LHCN-M2 (cell line): ENCODE measurements around the gene CENPX. TPM values are rescaled to one million over a fixed set of nuclear protein-coding genes. Genes with fewer than 3 reads are reported as not detected.
A peak's percentile ranks its signal among the peaks of the same experiment; 100 is the strongest.

ENCODE experiments used
- DNase-seq: peaks from one replicate; pipeline ENCODE4 v3.0.0-alpha.2; 2012; ENCODE audit warnings: low read depth
- total RNA-seq: library from RNA; depleted of rRNA; stranded (reverse); fragments of >200 nt; gene quantifications from 2 replicates; pipeline ENCODE4 v1.2.3, GENCODE V29; 2014; rRNA removed

Gene CENPX
- total RNA-seq, 1 experiment from 2014 or later = 155 TPM

DNA sequence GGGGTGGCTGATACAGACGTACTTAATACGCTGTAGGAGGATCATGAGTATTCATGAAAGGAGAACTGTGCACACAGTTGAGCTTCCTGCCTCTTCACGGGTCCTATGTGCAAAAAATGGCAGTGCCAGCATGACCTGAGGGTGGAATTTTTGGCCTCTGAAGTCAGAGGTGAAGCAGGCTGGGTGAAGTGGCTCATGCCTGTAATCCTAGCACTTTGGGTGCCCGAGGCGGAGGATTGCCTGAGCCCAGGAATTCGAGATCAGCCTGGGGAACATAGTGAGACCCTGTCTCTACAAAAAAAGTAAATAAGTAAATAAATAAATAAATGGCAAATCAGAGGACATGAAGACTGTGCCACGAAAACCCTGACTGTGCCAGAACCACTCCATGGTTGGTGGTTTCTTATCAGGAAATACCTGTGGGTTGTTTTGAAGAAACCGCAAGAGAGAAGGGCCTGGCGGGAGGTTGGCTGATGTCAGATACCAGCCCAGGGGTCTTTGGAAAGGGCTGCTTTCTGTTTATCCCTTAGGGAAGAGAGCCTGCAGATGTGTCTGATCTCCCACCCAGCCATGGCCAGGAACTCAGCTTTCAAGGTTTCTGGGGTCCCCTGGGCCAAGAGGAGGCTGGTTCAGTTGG, 41.9 kb downstream of the CENPX start:
- no peak for DNase-seq

DNA sequence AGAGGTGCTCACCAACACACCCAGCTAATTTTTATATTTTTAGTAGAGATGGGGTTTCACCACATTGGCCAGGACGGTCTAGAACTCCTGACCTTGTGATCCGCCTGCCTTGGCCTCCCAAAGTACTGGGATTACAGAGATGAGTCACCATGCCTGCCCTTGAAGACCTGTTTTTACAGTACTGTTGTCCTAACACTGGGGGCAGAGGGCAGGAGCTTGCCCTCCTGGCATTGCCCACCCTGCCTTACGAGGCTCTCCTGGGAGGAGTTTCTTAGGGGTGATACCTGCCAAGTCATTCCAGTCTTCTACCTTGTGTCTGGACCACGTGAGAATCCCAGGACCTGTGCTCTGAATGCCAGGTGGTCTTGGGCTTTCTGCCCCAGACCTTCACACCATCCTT, 42.6 kb downstream of the CENPX start:
- no peak for DNase-seq

DNA sequence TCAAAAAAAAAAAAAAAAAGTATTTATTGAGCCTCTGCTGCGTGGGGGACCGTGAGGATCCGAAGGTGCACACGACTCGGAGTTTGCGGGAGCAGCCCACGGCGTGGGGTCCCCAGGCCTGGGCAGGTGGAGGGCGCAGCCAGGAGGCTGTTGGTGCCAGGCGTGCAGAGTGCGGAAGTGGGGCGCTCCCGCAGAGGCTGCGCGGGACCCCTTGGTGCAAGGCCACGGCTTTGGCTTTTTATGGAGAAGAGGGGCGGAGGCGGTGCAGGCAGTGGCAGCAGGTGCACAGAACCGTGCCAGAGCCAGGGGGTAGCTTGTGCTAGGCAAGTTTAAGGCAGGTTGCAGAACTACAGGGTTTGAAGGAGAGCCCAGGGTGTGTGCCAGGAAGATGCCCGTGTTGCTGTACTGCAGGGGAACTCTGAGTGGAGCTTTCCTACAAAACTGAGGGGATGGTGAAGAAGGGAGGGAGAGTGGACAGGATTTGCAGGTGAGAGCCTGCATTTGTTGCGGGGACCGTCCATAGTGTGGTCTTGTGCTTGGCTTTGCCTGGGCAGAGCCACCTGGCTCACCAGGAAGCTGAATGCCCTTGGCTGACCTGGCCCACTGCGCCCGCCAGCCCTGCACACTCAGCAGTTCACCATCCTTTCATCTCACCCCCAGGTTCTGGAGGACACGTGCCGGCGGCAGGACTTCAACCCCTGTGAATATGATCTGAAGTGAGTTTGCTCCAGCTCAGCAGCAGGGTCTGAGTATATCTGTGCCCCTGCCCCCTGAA, 44.0 kb downstream of the CENPX start:
- DNase-seq = no peak

DNA sequence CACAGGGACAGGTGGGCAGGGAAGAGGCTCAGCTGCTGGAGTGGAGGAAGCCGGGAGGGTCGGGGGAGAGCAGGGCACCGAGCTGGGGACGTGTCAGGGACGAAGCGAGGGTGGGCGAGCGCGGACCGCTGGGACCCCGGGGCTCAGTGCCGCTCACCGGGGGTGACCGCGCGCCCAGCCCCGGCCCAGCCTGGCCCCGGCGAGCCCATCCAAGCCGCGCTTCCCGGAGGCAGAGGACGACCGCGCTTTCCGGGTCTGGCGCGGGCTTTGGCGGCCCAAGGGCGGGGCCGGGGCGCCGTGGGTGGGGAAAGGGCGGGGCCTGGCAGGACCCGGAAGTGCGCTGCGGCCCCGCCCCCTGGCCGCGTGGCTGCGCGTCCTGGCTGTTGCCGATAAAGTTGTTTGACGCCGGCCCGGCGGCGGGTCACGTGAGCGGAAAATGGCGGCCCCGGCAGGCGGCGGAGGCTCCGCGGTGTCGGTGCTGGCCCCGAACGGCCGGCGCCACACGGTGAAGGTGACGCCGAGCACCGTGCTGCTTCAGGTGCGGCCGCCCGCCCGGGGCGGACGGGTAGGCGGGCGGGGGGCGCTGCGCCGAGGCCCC, 45.4 kb downstream of the CENPX start, which contains the start of gene ASPSCR1:
TSS of gene ASPSCR1 (plus strand) at position 419 of the 598 bp plus-strand sequence. CDS start at position 437, 18 bp downstream.
- DNase-seq = peak; percentile 86

DNA sequence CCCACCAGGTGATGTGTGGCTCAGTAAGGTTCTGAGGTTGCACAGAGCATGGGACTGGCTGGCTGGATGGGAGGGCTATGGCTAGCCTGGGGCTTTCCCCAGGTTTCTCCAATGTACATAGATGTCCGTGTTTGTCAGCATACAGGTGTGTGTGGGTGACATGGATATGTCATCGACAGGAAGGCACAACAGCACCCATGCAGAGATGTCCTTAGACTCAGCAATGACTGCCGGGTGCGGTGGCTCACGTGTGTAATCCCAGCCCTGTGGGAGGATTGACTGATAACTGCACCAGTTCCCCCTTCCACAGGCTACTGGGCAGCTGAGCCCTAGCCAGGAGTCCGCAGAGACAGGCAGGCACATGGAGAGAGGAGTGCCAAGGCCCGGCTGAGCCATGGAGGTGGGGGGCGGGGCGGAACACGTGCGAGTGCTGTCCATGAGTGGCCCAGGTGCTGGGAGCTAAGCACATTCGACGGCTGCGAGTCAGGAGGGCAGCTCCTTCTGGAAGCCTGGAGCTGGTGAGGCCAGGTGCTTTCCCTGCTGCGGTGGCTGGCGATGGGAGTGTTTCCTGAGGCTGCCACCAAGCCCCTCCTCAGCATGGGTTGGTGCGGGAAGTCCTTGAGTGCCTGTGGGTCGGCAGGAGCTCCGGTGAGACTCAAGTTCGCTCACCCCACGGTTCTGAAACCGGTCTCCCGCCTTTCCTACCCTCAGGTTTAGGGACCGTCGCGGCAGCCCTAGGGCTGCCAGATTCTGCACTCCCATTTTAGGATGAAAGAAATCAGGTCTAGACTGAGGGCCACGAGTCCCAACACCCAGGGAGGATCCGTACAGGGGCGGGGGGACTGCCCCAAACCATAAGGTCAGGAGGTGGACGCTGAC, 46.1 kb downstream of the CENPX start:
- no peak for DNase-seq

DNA sequence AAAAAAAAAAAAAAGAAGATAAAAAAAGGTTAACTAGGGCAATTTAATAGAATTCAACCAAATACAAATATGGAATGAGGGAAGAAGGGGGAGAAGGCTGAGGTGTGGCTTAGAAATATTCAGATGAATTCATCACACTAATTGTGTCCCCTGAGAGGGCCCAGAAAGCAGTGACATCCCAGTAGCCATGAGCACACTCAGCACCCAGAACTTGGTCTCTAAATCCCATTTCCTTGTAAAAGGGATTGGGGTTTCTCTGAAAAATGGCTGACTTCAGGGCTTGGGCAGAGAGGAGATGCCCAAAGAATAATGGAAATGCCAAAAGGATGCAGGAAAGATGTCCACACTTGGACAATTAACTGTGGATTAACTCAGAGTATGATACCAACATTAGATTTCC, 49.2 kb downstream of the CENPX start:
- no peak for DNase-seq

DNA sequence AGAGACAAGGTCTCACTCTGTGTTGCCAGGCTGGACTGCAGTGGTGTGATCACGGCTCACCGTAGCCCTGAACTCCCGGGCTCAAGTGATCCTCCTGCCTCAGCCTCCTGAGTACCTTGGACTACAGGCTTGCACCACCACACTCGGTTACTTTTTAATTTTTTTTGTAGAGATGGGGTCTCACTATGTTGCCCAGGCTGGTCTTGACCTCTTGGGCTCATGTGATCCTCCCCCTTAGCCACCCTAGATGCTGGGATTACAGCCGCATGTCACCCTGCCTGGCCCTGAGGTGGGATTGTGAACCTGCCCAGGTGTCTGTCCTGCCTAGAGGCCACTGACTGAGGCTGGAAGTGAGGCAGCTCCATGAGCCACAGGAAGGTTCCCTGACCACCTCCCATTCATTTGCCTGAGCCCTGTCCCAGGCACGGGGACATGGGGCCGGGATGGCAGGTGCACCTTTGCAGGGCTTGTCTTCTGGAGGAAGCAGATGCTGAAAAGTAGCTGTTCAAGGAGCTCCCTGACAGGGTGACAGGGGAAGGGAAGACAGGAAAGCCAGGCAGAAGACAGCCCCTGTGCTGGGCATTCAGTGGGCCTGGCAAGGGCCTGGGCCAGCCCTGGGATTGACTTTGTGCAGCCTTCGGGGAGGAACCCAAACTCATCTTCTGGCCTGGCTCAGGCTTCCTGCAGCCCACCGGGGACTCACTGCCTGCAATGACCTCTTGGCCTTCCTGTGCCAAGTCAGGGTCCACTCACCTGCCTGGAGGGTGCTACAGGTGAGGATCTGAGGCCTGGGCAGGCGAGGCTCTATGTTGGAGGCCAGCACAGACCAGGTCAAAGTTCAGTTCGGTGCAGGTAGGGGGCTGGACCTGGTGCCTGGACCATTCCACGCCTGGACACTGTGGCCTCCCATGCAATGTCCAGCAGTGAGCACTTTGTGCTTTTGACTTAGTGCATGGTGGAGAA, 53.5 kb downstream of the CENPX start:
- DNase-seq = no peak

Other genes with a start within 250 kb of the CENPX start
- not detected in 2 replicates for gene GCGR, start 218.7 kb downstream of the CENPX start, total RNA-seq
- 106 TPM in 2 replicates for gene MCRIP1, start 189.6 kb downstream of the CENPX start, total RNA-seq
- gene PPP1R27, start 187.8 kb downstream of the CENPX start, total RNA-seq = 1.0 TPM in 1 of 2 replicates, not detected in the other
- 1,598 and 3,461 TPM in 2 replicates for gene P4HB, start 162.3 kb downstream of the CENPX start, total RNA-seq
- gene ARHGDIA, start 151.5 kb downstream of the CENPX start, total RNA-seq = 303 and 305 TPM in 2 replicates
- gene ALYREF, start 131.3 kb downstream of the CENPX start, total RNA-seq = 184 and 190 TPM in 2 replicates
- 194 and 234 TPM in 2 replicates for gene ANAPC11, start 131.2 kb downstream of the CENPX start, total RNA-seq
- gene NPB, start 120.6 kb downstream of the CENPX start, total RNA-seq = 0.86 and 2.9 TPM in 2 replicates
- gene PCYT2, start 111.5 kb downstream of the CENPX start, total RNA-seq = 30.4 and 35.4 TPM in 2 replicates
- gene SIRT7, start 104.7 kb downstream of the CENPX start, total RNA-seq = 17.3 and 20.0 TPM in 2 replicates
- gene MAFG, start 95.1 kb downstream of the CENPX start, total RNA-seq = 18.8 and 19.7 TPM in 2 replicates
- gene PYCR1, start 85.6 kb downstream of the CENPX start, total RNA-seq = 59.1 and 81.4 TPM in 2 replicates
- not detected in 2 replicates for gene MYADML2, start 75.6 kb downstream of the CENPX start, total RNA-seq
- 0.75 and 0.90 TPM in 2 replicates for gene NOTUM, start 61.7 kb downstream of the CENPX start, total RNA-seq
- gene ASPSCR1, start 45.2 kb downstream of the CENPX start, total RNA-seq = 25.9 and 30.3 TPM in 2 replicates
- gene LRRC45, start 427 bp upstream of the CENPX start, total RNA-seq = 26.1 and 28.5 TPM in 2 replicates
- gene RAC3, start 8.8 kb upstream of the CENPX start, total RNA-seq = 18.1 and 28.7 TPM in 2 replicates
- gene DCXR, start 14.8 kb upstream of the CENPX start, total RNA-seq = 88.0 and 90.5 TPM in 2 replicates
- gene RFNG, start 28.9 kb upstream of the CENPX start, total RNA-seq = 31.5 and 35.1 TPM in 2 replicates
- gene GPS1, start 29.0 kb upstream of the CENPX start, total RNA-seq = 144 and 149 TPM in 2 replicates
- gene DUS1L, start 42.9 kb upstream of the CENPX start, total RNA-seq = 75.8 and 86.1 TPM in 2 replicates
- gene FASN, start 75.4 kb upstream of the CENPX start, total RNA-seq = 69.0 and 69.2 TPM in 2 replicates
- gene CCDC57, start 190.0 kb upstream of the CENPX start, total RNA-seq = 11.0 and 13.5 TPM in 2 replicates
- 497 and 711 TPM in 2 replicates for gene SLC16A3, start 206.2 kb upstream of the CENPX start, total RNA-seq